H1 (cell line): ENCODE measurements around the gene EMC10. TPM values are rescaled to one million over a fixed set of nuclear protein-coding genes. Genes with fewer than 3 reads are reported as not detected.

ENCODE experiments used
- CTCF ChIA-PET: fragments of 300-600 bp; sonication (Branson Sonifier 250); formaldehyde crosslinking; loops from one replicate; lab custom pipeline; 2021; ENCODE audit not compliant: partially characterized antibody; lab: Charles Lee
- POLR2A ChIA-PET: fragments of 300-600 bp; sonication (Branson Sonifier 250); formaldehyde crosslinking; loops from one replicate; lab custom pipeline; 2021; ENCODE audit warnings: inconsistent platforms; ENCODE audit not compliant: partially characterized antibody; lab: Charles Lee
- DNase-seq, 2 experiments: peaks; one replicate each; pipeline versions ENCODE4 v3.0.0 to v3.0.0-alpha.2; 2010 to 2022; ENCODE audit warnings: low spot score in 2 of 2, low read depth in 1 of 2, mixed read lengths in 1 of 2
- FAIRE-seq: peaks from 2 replicates; lab custom pipeline; 2011; peaks lifted over from hg19 to GRCh38; lab: Jason Lieb, UNC
- H2AFZ ChIP-seq: 2 replicates; pipeline ENCODE4 v1.8.1; 2012; ENCODE audit warnings: low read length, inconsistent platforms
- H2AK5ac ChIP-seq: 2 replicates; pipeline ENCODE4 v1.6.1; 2013; ENCODE audit warnings: low read depth, low read length
- H2BK120ac ChIP-seq: replicated peaks from 2 replicates; pipeline ENCODE3; 2013; ENCODE audit warnings: low read depth, low read length, inconsistent platforms
- H2BK12ac ChIP-seq: 2 replicates; pipeline ENCODE4 v1.6.1; 2013; ENCODE audit warnings: low read depth, low read length
- H2BK15ac ChIP-seq: 2 replicates; pipeline ENCODE4 v1.6.1; 2013; ENCODE audit warnings: low read length
- H2BK20ac ChIP-seq: 2 replicates; pipeline ENCODE4 v1.6.1; 2013; ENCODE audit warnings: low read length
- H2BK5ac ChIP-seq: 2 replicates; pipeline ENCODE4 v1.6.1; 2013; ENCODE audit warnings: low read depth, low read length
- H3K14ac ChIP-seq: 2 replicates; pipeline ENCODE4 v1.6.1; 2013; ENCODE audit warnings: inconsistent platforms; ENCODE audit not compliant: insufficient read length
- H3K18ac ChIP-seq: 2 replicates; pipeline ENCODE4 v1.6.1; 2013; ENCODE audit warnings: low read length; ENCODE audit errors: extremely low read depth
- H3K23ac ChIP-seq: 2 replicates; pipeline ENCODE4 v1.6.1; 2013; ENCODE audit warnings: inconsistent platforms; ENCODE audit not compliant: insufficient read length
- H3K23me2 ChIP-seq: 2 replicates; pipeline ENCODE4 v1.6.1; 2013; ENCODE audit warnings: low read depth, low read length
- H3K27ac ChIP-seq: 2 replicates; pipeline ENCODE4 v1.6.1; 2011; ENCODE audit warnings: low read depth, low read length, inconsistent platforms
- H3K27me3 ChIP-seq, 4 experiments: replicated peaks in 1 of 4; 1 replicate in 1 of 4; 2 replicates in 3 of 4; pipeline versions ENCODE4 v1.6.1 to v1.8.1; 2011 to 2013; ENCODE audit warnings: low read length in 3 of 4, mild to moderate bottlenecking in 3 of 4, inconsistent platforms in 2 of 4, mixed read lengths in 2 of 4, moderate library complexity in 1 of 4; ENCODE audit not compliant: control insufficient read depth in 3 of 4, insufficient read depth in 3 of 4; ENCODE audit errors: extremely low read depth in 1 of 4
- H3K36me3 ChIP-seq, 4 experiments: 2 replicates each; pipeline versions ENCODE4 v1.6.1 to v1.8.1; 2011 to 2013; ENCODE audit warnings: mild to moderate bottlenecking in 4 of 4, low read length in 3 of 4, moderate library complexity in 2 of 4, control low read depth in 1 of 4, inconsistent platforms in 1 of 4; ENCODE audit not compliant: insufficient read depth in 4 of 4, control insufficient read depth in 2 of 4
- H3K4ac ChIP-seq: replicated peaks from 2 replicates; pipeline ENCODE3; 2013; ENCODE audit warnings: low read length, low read depth, mixed read lengths, inconsistent platforms; ENCODE audit not compliant: insufficient read length
- H3K4me1 ChIP-seq, 4 experiments: replicated peaks in 1 of 4; 1 replicate in 1 of 4; 2 replicates in 3 of 4; pipeline versions ENCODE4 v1.6.1 to v1.8.1; 2011 to 2013; ENCODE audit warnings: low read length in 3 of 4, inconsistent platforms in 2 of 4, mixed read lengths in 1 of 4; ENCODE audit not compliant: insufficient read depth in 4 of 4, control insufficient read depth in 3 of 4
- H3K4me2 ChIP-seq, 2 experiments: 2 replicates each; pipeline versions ENCODE4 v1.6.1 to v1.8.1; 2011 to 2013; ENCODE audit warnings: low read depth in 2 of 2, low read length in 2 of 2, control low read depth in 1 of 2, inconsistent platforms in 1 of 2, mild to moderate bottlenecking in 1 of 2; ENCODE audit not compliant: insufficient read depth in 1 of 2
- H3K4me3 ChIP-seq, 4 experiments: fragments of 200-600, 300-600 bp in 1 of 4; sonication (generic), shearing (Covaris generic), sonication (Bioruptor Twin) in 1 of 4; 2 replicates each; pipeline versions ENCODE4 v1.5.1 to v1.8.1; 2011 to 2016; ENCODE audit warnings: low read length in 4 of 4, low read depth in 3 of 4, control low read depth in 2 of 4, inconsistent platforms in 2 of 4, mild to moderate bottlenecking in 2 of 4, mixed read lengths in 1 of 4, moderate library complexity in 1 of 4; ENCODE audit not compliant: insufficient read depth in 2 of 4; ENCODE audit errors: extremely low read depth in 1 of 4
- H3K56ac ChIP-seq: replicated peaks from 2 replicates; pipeline ENCODE3; 2013; ENCODE audit warnings: low read depth, mild to moderate bottlenecking, mixed read lengths, low read length, inconsistent platforms; ENCODE audit not compliant: insufficient read length
- H3K79me1 ChIP-seq: 2 replicates; pipeline ENCODE4 v1.6.1; 2013; ENCODE audit warnings: low read depth, low read length, control low read depth
- H3K79me2 ChIP-seq, 2 experiments: 2 replicates each; pipeline versions ENCODE4 v1.6.1 to v1.8.1; 2012 to 2013; ENCODE audit warnings: low read length in 2 of 2, mild to moderate bottlenecking in 2 of 2, inconsistent platforms in 1 of 2; ENCODE audit not compliant: insufficient read depth in 2 of 2, control insufficient read depth in 1 of 2
- H3K9ac ChIP-seq, 4 experiments: replicated peaks in 1 of 4; 1 replicate in 1 of 4; 2 replicates in 3 of 4; pipeline versions ENCODE4 v1.6.1 to v1.8.1; 2011 to 2013; ENCODE audit warnings: low read depth in 3 of 4, low read length in 3 of 4, control low read depth in 2 of 4, mild to moderate bottlenecking in 2 of 4, moderate library complexity in 2 of 4, inconsistent platforms in 1 of 4; ENCODE audit errors: extremely low read depth in 1 of 4
- H3K9me3 ChIP-seq, 2 experiments: 2 replicates each; pipeline versions ENCODE4 v1.6.1 to v1.8.1; 2012 to 2013; ENCODE audit warnings: mild to moderate bottlenecking in 2 of 2, moderate library complexity in 2 of 2, control low read depth in 1 of 2, inconsistent platforms in 1 of 2, low read depth in 1 of 2, low read length in 1 of 2, mixed read lengths in 1 of 2; ENCODE audit not compliant: insufficient read depth in 2 of 2
- H4K20me1 ChIP-seq, 2 experiments: replicated peaks in 1 of 2; 2 replicates each; pipeline versions ENCODE3 to v1.8.1; 2011 to 2013; ENCODE audit warnings: inconsistent platforms in 2 of 2, low read length in 2 of 2, mild to moderate bottlenecking in 1 of 2; ENCODE audit not compliant: insufficient read depth in 2 of 2, control insufficient read depth in 1 of 2
- H4K5ac ChIP-seq: 2 replicates; pipeline ENCODE4 v1.6.1; 2013; ENCODE audit warnings: low read length, low read depth, mixed read lengths, inconsistent platforms; ENCODE audit not compliant: insufficient read length
- H4K8ac ChIP-seq: 2 replicates; pipeline ENCODE4 v1.8.0; 2013; ENCODE audit warnings: mild to moderate bottlenecking, moderate library complexity, low read length, inconsistent platforms; ENCODE audit not compliant: insufficient read depth; ENCODE audit errors: extremely low read depth
- H4K91ac ChIP-seq: replicated peaks from 2 replicates; pipeline ENCODE3; 2013; ENCODE audit warnings: low read length, mixed read lengths, inconsistent platforms; ENCODE audit not compliant: insufficient read length
- ATF3 ChIP-seq: IDR thresholded peaks from 2 replicates; pipeline ENCODE4 v1.6.1; 2011; ENCODE audit warnings: low read depth, mild to moderate bottlenecking, low read length; ENCODE audit not compliant: insufficient read depth
- FOSL1 ChIP-seq: IDR thresholded peaks from 2 replicates; pipeline ENCODE4 v1.6.1; 2011; ENCODE audit warnings: mild to moderate bottlenecking, low read depth, low read length, moderate library complexity; ENCODE audit not compliant: insufficient read depth
- MAX ChIP-seq: IDR thresholded peaks from 2 replicates; pipeline ENCODE4 v1.6.1; 2012; ENCODE audit warnings: inconsistent platforms
- POU5F1 ChIP-seq: IDR thresholded peaks from 2 replicates; pipeline ENCODE4 v1.6.1; 2011; ENCODE audit warnings: low read depth, mild to moderate bottlenecking, low read length, moderate library complexity
- RBBP5 ChIP-seq: IDR thresholded peaks from 2 replicates; pipeline ENCODE4 v1.7.1; 2012; ENCODE audit warnings: low read depth, mild to moderate bottlenecking, inconsistent platforms, low read length, moderate library complexity, borderline replicate concordance
- RNF2 ChIP-seq: fragments of 200-900, 300-1000 bp; sonication (generic); IDR thresholded peaks from 2 replicates; pipeline ENCODE4 v1.7.1; 2016; ENCODE audit warnings: borderline replicate concordance, low read depth, mild to moderate bottlenecking, antibody characterized with exemption, low read length; ENCODE audit not compliant: poor library complexity, severe bottlenecking; ENCODE audit errors: missing control alignments
- SIRT6 ChIP-seq: IDR thresholded peaks from one replicate; pipeline ENCODE4 v1.7.1; 2012; ENCODE audit warnings: low read length, inconsistent platforms
- SRF ChIP-seq: IDR thresholded peaks from 2 replicates; pipeline ENCODE4 v1.6.1; 2011; ENCODE audit warnings: mild to moderate bottlenecking, low read depth, low read length, moderate library complexity
- WGBS, 2 experiments: shearing (Covaris generic) in 1 of 2; methylation state at CpG; one replicate each; pipeline versions ENCODE4 v1.1.6 to v1.1.7; 2013 to 2015; ENCODE audit warnings: low lambda C conversion rate in 2 of 2, mixed read lengths in 2 of 2, inconsistent platforms in 1 of 2, low coverage in 1 of 2, missing lambda C conversion rate in 1 of 2; ENCODE audit not compliant: insufficient replicate concordance in 2 of 2, insufficient coverage in 1 of 2, insufficient read length in 1 of 2; ENCODE audit errors: extremely low coverage in 1 of 2, missing lambda C conversion rate in 1 of 2; 5-methylcytosine and 5-hydroxymethylcytosine counted together
- polyA plus RNA-seq, 7 experiments: library from polyadenylated mRNA; depleted of rRNA in 3 of 7; stranded (reverse) in 5 of 7; unstranded in 2 of 7; fragments of >200 nt in 5 of 7; fragments of 200-250 nt in 2 of 7; gene quantifications; 1 replicate in 5 of 7; 2 replicates in 1 of 7; 4 replicates in 1 of 7; pipeline versions ENCODE4 v1.2.1 to v1.2.3, GENCODE V29; 2011 to 2013; ENCODE audit warnings: missing spikeins in 2 of 7, mixed read lengths in 2 of 7
- total RNA-seq: library from RNA; stranded (reverse); fragmentation: NEBNext Ultra II Directional; extraction: Animal tissue kit (Norgen Biotek cat#: 25700); gene quantifications from 2 replicates; pipeline ENCODE4 v1.2.1, GENCODE V29; 2021
- TF ChIP-seq, protein P1 (sequence below): IDR thresholded peaks from 2 replicates; pipeline ENCODE4 v1.6.1; 2012; ENCODE audit warnings: inconsistent platforms

Gene EMC10
- total and polyA plus RNA-seq, 2 of the 8 experiments (the other 6 are each of a cell fraction or from before 2014, with no cell fraction given): 77.6 to 103 TPM

DNA sequence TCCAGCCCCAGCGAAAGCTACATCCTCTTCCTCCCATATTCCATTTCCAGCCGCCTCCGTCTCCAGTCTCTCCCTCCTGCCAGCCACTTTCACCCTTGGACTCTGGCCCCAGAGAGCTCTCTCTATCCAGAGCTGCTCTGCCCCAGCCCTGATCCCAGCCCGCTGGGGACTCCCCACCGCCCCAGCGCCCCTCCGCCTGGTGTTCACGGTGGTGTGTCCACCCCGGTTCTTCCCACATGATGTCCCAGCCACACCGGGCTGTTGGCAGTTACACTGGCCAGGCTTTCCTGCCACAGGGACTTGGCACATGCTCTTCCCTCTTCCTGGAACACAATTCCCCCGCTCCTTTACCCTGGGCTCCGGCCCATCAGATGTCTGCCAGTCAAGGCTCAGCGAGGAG lies 11.3 kb upstream of the EMC10 start:
- Histone ChIP-seq H2BK5ac (no peak overlapping the region), H3K36me3 (no peaks in the 10 kb centered on the region), H3K27me3 (no peaks in the 10 kb centered on the region; a peak in 1 of 7 replicates), H4K20me1 (no peaks in the 10 kb centered on the region), H2BK15ac (no peak overlapping the region), H3K23ac (no peak overlapping the region), H4K5ac (no peak overlapping the region), H2BK120ac (no peak overlapping the region), H3K9ac (no peak overlapping the region), H3K18ac (no peak overlapping the region), H3K4ac (peak overlapping the region; percentile 9), H3K4me3 (no peak overlapping the region), H3K79me1 (no peaks in the 10 kb centered on the region), H3K9me3 (no peaks in the 10 kb centered on the region), H3K23me2 (no peaks in the 10 kb centered on the region), H3K4me2 (no peak overlapping the region), H3K4me1 (peaks cover 0 to 8% (median 4%) of the 10 kb centered on the region in 4 experiments; a peak in 5 of 7 replicates), H3K56ac (no peak overlapping the region), H3K79me2 (no peaks in the 10 kb centered on the region), H3K14ac (no peak overlapping the region), H2BK20ac (no peak overlapping the region), H2AFZ (no peak overlapping the region), H2BK12ac (no peak overlapping the region), H3K27ac (no peak overlapping the region), H4K91ac (no peak overlapping the region), H2AK5ac (no peak overlapping the region), H4K8ac (no peak overlapping the region)
- TF ChIP-seq SRF (no peak), RNF2 (no peak), RBBP5 (no peak), MAX (no peak), ATF3 (no peak), POU5F1 (no peak), FOSL1 (no peak), SIRT6 (no peak)
- TF ChIP-seq, protein P1, sequence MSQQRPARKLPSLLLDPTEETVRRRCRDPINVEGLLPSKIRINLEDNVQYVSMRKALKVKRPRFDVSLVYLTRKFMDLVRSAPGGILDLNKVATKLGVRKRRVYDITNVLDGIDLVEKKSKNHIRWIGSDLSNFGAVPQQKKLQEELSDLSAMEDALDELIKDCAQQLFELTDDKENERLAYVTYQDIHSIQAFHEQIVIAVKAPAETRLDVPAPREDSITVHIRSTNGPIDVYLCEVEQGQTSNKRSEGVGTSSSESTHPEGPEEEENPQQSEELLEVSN: no peak
- ChIA-PET CTCF (interaction anchor here (0.7 to 4.0 kb wide), 15 partner anchors 9 to 205 kb away, joined by 3 to 19 read pairs (median 4); no protein-coding TSS in a partner anchor), POLR2A (interaction anchor here (0.9 to 2.0 kb wide), 7 partner anchors 9 to 96 kb away, joined by 3 to 8 read pairs (median 4); no protein-coding TSS in a partner anchor)
- 85% methylated on average over 6 of the region's 13 CpGs; no CpG with 5 or more reads in 1 of the 2 experiments for WGBS, 2 experiments
- DNase-seq (no peak), FAIRE-seq (no peak)
